ENCODE measurements around the gene ADAMTS4. TPM values are rescaled to one million over a fixed set of nuclear protein-coding genes. Genes with fewer than 3 reads are reported as not detected.
A peak's percentile ranks its signal among the peaks of the same experiment; 100 is the strongest.

Gene ADAMTS4
- total RNA-seq, 2 experiments from 2014 or later = 0.28 to 0.60 TPM

DNA sequence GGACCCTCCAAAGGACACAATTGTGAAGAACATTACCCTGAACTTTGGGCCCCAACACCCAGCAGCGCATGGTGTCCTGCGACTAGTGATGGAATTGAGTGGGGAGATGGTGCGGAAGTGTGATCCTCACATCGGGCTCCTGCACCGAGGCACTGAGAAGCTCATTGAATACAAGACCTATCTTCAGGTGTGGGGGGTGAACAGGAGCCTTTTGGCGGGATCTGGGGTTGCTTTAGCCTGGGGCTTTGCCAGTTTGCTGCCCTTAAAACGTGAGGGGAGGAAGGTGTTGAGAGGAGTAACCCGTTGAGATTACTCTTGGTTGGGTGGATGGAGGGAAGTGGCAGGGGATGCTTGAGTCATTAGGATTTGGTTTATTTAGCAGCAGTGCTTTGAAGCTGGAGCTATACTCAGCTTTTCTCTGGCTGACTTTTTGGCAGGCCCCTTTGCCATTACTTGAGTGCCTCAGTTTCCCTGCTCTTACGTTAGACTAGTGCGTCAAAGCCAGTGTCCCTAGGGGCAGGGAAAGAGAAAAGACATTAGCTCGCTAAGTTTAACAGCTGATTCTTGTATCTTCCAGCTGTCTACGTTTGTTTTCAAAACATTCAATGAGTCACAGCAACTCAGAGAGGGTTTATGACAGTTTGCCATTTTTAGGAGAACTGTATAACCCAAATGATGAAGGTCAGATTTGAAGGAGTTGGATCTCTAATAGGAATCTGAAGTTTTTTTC, 7.7 kb upstream of the ADAMTS4 start:
- peaks cover 80% of the 10 kb centered on the region for H3K36me3 Mint-ChIP-seq (ENCODE audit: low read depth)
- intact Hi-C loops (cut with DNase I, micrococcal nuclease) = no loop called here
- TF ChIP-seq, protein P1, sequence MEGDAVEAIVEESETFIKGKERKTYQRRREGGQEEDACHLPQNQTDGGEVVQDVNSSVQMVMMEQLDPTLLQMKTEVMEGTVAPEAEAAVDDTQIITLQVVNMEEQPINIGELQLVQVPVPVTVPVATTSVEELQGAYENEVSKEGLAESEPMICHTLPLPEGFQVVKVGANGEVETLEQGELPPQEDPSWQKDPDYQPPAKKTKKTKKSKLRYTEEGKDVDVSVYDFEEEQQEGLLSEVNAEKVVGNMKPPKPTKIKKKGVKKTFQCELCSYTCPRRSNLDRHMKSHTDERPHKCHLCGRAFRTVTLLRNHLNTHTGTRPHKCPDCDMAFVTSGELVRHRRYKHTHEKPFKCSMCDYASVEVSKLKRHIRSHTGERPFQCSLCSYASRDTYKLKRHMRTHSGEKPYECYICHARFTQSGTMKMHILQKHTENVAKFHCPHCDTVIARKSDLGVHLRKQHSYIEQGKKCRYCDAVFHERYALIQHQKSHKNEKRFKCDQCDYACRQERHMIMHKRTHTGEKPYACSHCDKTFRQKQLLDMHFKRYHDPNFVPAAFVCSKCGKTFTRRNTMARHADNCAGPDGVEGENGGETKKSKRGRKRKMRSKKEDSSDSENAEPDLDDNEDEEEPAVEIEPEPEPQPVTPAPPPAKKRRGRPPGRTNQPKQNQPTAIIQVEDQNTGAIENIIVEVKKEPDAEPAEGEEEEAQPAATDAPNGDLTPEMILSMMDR (IDR thresholded peaks at IDR 0.05) = no peak
- DNase-seq (no peak), ATAC-seq (ENCODE audit: poor library complexity) (no peak)
- H3K27me3 Mint-ChIP-seq = no peaks in the 10 kb centered on the region
- H3K4me3 Mint-ChIP-seq = no peak overlapping the region
- Histone ChIP-seq H3K4me1 (ENCODE audit: insufficient read depth, low read length) (peaks cover 37% of the 10 kb centered on the region), H3K27me3 (ENCODE audit: control insufficient read depth in 1 of 2, insufficient read depth in 2 of 2, low read length in 2 of 2) (no peaks in the 10 kb centered on the region), H3K36me3 (ENCODE audit: insufficient read depth, low read length) (peaks cover 79% of the 10 kb centered on the region), H3K27ac (ENCODE audit: low read depth in 1 of 2, low read length in 2 of 2) (no peak overlapping the region), H3K9me3 (ENCODE audit: control insufficient read depth in 1 of 2, insufficient read depth in 1 of 2, low read length in 2 of 2) (no peaks in the 10 kb centered on the region), H3K4me3 (ENCODE audit: low read length) (no peak overlapping the region)
- CTCF ChIA-PET = interaction anchor here (1.1 to 2.6 kb wide), 4 partner anchors 19 to 108 kb away, joined by 3 to 14 read pairs (median 3); partner anchors contain the start of genes SDHC and TOMM40L
- POLR2A ChIA-PET = interaction anchor here (0.7 to 1.9 kb wide), 4 partner anchors 10 to 53 kb away, joined by 3 to 5 read pairs (median 3); partner anchors contain the start of genes TOMM40L and UFC1
- no peaks in the 10 kb centered on the region for H3K9me3 Mint-ChIP-seq
- H3K27ac Mint-ChIP-seq = no peak overlapping the region
- peaks cover 67% of the 10 kb centered on the region for H3K4me1 Mint-ChIP-seq (ENCODE audit: low read depth)

- ChIA-PET POLR2A (interaction anchor here (0.6 to 5.0 kb wide), 38 partner anchors 9 to 939 kb away, joined by 3 to 95 read pairs (median 6); partner anchors contain the start of genes APOA2, ARHGAP30, B4GALT3 and DCAF8), CTCF (interaction anchor here (0.5 to 4.5 kb wide), 11 partner anchors 9 to 180 kb away, joined by 3 to 43 read pairs (median 5); partner anchors contain the start of genes DEDD, PPOX, TOMM40L and UFC1)
- peak within 1 kb of the TSS; percentile 85 to 86 for H3K27ac ChIP-seq (ENCODE audit: low read depth in 1 of 2, low read length in 2 of 2)
- peaks cover 42% of the 10 kb centered on the region for H3K36me3 Mint-ChIP-seq (ENCODE audit: low read depth)
- peaks cover 47% of the 10 kb centered on the region for H3K4me1 ChIP-seq (ENCODE audit: insufficient read depth, low read length)
- peak within 1 kb of the TSS; percentile 95 for H3K27ac Mint-ChIP-seq
- no peaks in the 10 kb centered on the region for H3K27me3 Mint-ChIP-seq
- H3K4me3 ChIP-seq (ENCODE audit: low read length) = peak within 1 kb of the TSS; percentile 66
- H3K27me3 ChIP-seq (ENCODE audit: control insufficient read depth in 1 of 2, insufficient read depth in 2 of 2, low read length in 2 of 2) = no peaks in the 10 kb centered on the region
- peaks cover 66% of the 10 kb centered on the region for H3K4me1 Mint-ChIP-seq (ENCODE audit: low read depth)
- no peaks in the 10 kb centered on the region for H3K9me3 Mint-ChIP-seq
- H3K36me3 ChIP-seq (ENCODE audit: insufficient read depth, low read length) = peaks cover 36% of the 10 kb centered on the region
- intact Hi-C loops (cut with DNase I, micrococcal nuclease) = loop anchor here (1.0 to 2.0 kb wide), 3 partner anchors 17 to 187 kb away; partner anchors contain the start of gene TOMM40L (in 1 of the 2)
- DNase-seq = peak; percentile 90 to 99 (median 94)
- TF ChIP-seq, protein P1 (IDR thresholded peaks at IDR 0.05) = no peak
- peak; percentile 99 for ATAC-seq (ENCODE audit: poor library complexity)
- no peaks in the 10 kb centered on the region for H3K9me3 ChIP-seq (ENCODE audit: control insufficient read depth in 1 of 2, insufficient read depth in 1 of 2, low read length in 2 of 2)
- peak within 1 kb of the TSS; percentile 99 for H3K4me3 Mint-ChIP-seq
These were observed 3.2 kb upstream of the ADAMTS4 start, which contains the start of gene NDUFS2 for GRCh38 chr1:161201836-161202712. Gene NDUFS2 (plus strand): TSS chr1:161202367. CDS start chr1:161202386, 19 bp downstream.
